Prostate gland (tissue), 2 donors: ENCODE measurements around the gene SHROOM3. TPM values are rescaled to one million over a fixed set of nuclear protein-coding genes. Genes with fewer than 3 reads are reported as not detected.
A peak's percentile ranks its signal among the peaks of the same experiment; 100 is the strongest.

Experiments used
- DNase-seq: peaks from one replicate; pipeline ENCODE4 v3.0.0-alpha.2; 2019; ENCODE audit warnings: low spot score
- H3K27ac ChIP-seq, 2 donors: fragments of 200-600 bp; sonication (generic); 2 replicates each; pipeline ENCODE4 v1.5.1; 2017 to 2019
- H3K27me3 ChIP-seq: fragments of 200-600 bp; sonication (generic); replicated peaks from 2 replicates; pipeline ENCODE4 v1.5.1; 2019; ENCODE audit not compliant: insufficient read depth
- H3K36me3 ChIP-seq, 2 donors: fragments of 200-600 bp; sonication (generic); 1 replicate in 1 of 2; 2 replicates in 1 of 2; pipeline versions ENCODE4 v1.5.1 to v1.8.1; 2017 to 2019
- H3K4me1 ChIP-seq: fragments of 200-600 bp; sonication (generic); replicated peaks from 2 replicates; pipeline ENCODE4 v1.5.1; 2019
- H3K4me3 ChIP-seq, 2 donors: fragments of 200-600 bp; sonication (generic); 2 replicates each; pipeline ENCODE4 v1.5.1; 2017 to 2019
- H3K9me3 ChIP-seq: fragments of 200-600 bp; sonication (generic); 2 replicates; pipeline ENCODE4 v1.5.1; 2017
- CTCF ChIP-seq, 4 experiments: fragments of 200-600 bp in 2 of 4; fragments of 450-650 bp in 2 of 4; sonication (generic) in 2 of 4; IDR thresholded peaks; 1 replicate in 3 of 4; 2 replicates in 1 of 4; pipeline ENCODE4 v1.5.1; 2016 to 2019; ENCODE audit warnings: antibody characterized with exemption in 4 of 4, mild to moderate bottlenecking in 2 of 4, moderate library complexity in 2 of 4
- POLR2A ChIP-seq: fragments of 450-650 bp; IDR thresholded peaks from one replicate; pipeline ENCODE4 v1.6.1; 2016; ENCODE audit warnings: antibody characterized with exemption, mild to moderate bottlenecking
- POLR2AphosphoS5 ChIP-seq: sonication (generic); formaldehyde crosslinking; IDR thresholded peaks from one replicate; pipeline ENCODE4 v1.6.1; 2017; ENCODE audit warnings: antibody characterized with exemption
- WGBS: methylation state at CpG from one replicate; pipeline ENCODE4 v1.1.5; 2018; 5-methylcytosine and 5-hydroxymethylcytosine counted together
- intact Hi-C: fragments of 100-400 bp; cut with DNase I; formaldehyde crosslinking; loops from one replicate; pipeline ENCODE4 v1.14.2; 2022
- total RNA-seq, 2 donors: library from RNA; depleted of rRNA; stranded (reverse); fragments of >200 nt; gene quantifications; one replicate each; pipeline ENCODE4 v1.1.0, GENCODE V29; 2016

Gene SHROOM3
- total RNA-seq, 2 donors from 2014 or later, result 107 to 137 TPM

DNA sequence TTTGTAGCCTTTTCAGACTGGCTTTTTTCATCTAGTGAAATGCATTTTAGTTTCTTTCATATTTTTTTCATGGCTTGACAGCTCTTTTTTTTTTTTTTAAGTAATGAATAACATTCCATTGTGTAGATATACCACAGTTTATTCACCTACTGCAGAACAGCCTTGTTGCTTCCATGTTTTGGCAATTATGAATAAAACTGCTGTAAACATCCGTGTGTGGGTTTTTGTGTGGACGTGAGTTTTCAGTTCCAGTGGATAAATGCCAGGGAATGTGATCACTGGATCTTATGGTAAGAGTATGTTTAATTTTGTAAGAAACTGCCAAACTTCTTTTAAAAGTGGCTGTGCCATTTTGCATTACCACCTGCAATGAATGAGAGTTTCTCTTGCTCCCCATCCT lies 302.2 kb downstream of the SHROOM3 start:
- no peak for TF ChIP-seq POLR2AphosphoS5
- TF ChIP-seq CTCF (IDR thresholded peaks at IDR 0.05), result no peak
- no peak for TF ChIP-seq POLR2A
- no peaks in the 10 kb centered on the region for H3K9me3 ChIP-seq
- peaks cover 0 to 4% of the 10 kb centered on the region in 2 donors for H3K36me3 ChIP-seq
- H3K4me1 ChIP-seq, result peaks cover 5% of the 10 kb centered on the region
- 40% methylated on average over 2 of the region's 2 CpGs for WGBS
- no peak overlapping the region for H3K4me3 ChIP-seq
- intact Hi-C loops, result loop anchor here (5.0 kb wide), 1 partner anchor 115 kb away; no protein-coding TSS in a partner anchor
- H3K27ac ChIP-seq, result peak overlapping the region; percentile 54 to 62
- H3K27me3 ChIP-seq, result no peaks in the 10 kb centered on the region
- no peak for DNase-seq

DNA sequence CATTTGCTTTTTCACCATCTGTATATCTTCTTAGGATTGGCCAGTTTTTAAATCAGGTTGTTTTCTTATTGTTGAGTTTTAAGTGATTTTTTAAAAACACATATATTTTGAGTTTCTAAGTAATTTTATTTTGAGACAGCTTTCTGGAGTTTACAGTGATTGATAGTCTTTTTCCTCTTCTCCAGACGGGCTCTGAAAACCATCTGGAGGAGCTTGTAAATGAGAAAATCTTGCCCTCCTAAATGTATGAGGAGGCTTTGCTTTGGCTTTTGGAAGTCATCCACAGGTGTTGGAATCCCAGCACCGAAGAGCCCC lies 302.7 kb downstream of the SHROOM3 start:
- no peak overlapping the region for H3K4me3 ChIP-seq
- 10% methylated on average over 2 of the region's 2 CpGs for WGBS
- DNase-seq, result no peak
- peaks cover 5% of the 10 kb centered on the region for H3K4me1 ChIP-seq
- H3K36me3 ChIP-seq, result peaks cover 0 to 4% of the 10 kb centered on the region in 2 donors
- intact Hi-C loops, result loop anchor here (5.0 kb wide), 1 partner anchor 115 kb away; no protein-coding TSS in a partner anchor
- no peaks in the 10 kb centered on the region for H3K9me3 ChIP-seq
- TF ChIP-seq POLR2AphosphoS5, result no peak
- no peak for TF ChIP-seq CTCF (IDR thresholded peaks at IDR 0.05)
- TF ChIP-seq POLR2A, result no peak
- peak overlapping the region; percentile 54 to 62 for H3K27ac ChIP-seq
- no peaks in the 10 kb centered on the region for H3K27me3 ChIP-seq

DNA sequence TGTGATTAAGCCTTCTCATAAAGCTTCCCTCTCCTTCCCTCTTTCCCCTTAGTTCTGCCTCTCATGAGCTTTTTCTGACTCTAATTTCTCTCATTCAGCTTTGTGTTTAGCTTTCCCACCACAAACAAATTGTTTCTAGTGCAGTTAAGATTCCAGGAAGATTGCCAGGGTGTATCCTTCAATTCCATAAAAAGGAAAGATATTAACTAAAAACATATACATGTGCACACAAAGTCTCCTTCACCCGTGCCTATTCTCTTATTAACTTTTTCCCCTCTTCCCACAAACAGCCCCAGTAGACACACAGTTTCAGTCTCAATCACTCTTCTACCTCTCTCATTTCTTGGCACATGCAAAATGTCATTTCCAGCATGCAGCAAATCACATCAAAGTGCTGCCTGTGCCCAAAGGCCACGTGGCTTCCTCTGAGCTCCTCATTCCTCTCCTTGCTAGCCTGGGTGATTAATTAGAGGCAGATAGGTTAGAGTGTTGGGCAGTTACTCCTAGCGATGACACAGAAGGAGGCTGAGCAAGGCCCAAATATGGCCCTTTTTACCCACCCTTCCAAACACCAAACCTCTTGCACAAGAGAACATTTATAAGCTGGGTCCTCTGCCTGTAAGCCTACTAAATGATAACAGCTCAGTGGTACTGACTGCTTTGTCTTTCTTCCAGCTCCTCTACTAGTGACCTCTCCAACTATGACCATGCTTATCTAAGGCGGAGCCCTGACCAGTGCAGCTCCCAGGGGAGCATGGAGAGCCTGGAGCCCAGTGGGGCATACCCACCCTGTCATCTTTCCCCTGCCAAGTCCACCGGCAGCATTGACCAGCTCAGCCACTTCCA lies 303.3 kb downstream of the SHROOM3 start:
- peaks cover 0 to 4% of the 10 kb centered on the region in 2 donors for H3K36me3 ChIP-seq
- H3K9me3 ChIP-seq, result no peaks in the 10 kb centered on the region
- no peak for TF ChIP-seq POLR2A
- TF ChIP-seq POLR2AphosphoS5, result no peak
- no peak for TF ChIP-seq CTCF (IDR thresholded peaks at IDR 0.05)
- H3K27me3 ChIP-seq, result no peaks in the 10 kb centered on the region
- WGBS, result 38% methylated on average over 5 of the region's 5 CpGs
- no peak for DNase-seq
- H3K4me1 ChIP-seq, result peaks cover under 1% of the 10 kb centered on the region
- H3K27ac ChIP-seq, result peak overlapping the region; percentile 54 to 62
- H3K4me3 ChIP-seq, result no peak overlapping the region
- intact Hi-C loops, result loop anchor here (5.0 kb wide), 1 partner anchor 116 kb away; no protein-coding TSS in a partner anchor

GRCh38 chr4:76740192-76740591 lies 305.2 kb downstream of the SHROOM3 start:
- WGBS, result 99% methylated on average over 24 of the region's 24 CpGs
- no peak overlapping the region for H3K27ac ChIP-seq

More at GRCh38 chr4:76740192-76740591, 305.2 kb downstream of the SHROOM3 start:
- H3K9me3 ChIP-seq, result no peaks in the 10 kb centered on the region
- intact Hi-C loops, result no loop called here
- H3K4me3 ChIP-seq, result no peak overlapping the region
- TF ChIP-seq POLR2AphosphoS5 (no peak), POLR2A (no peak), CTCF (IDR thresholded peaks at IDR 0.05) (no peak)
- no peak for DNase-seq
- H3K4me1 ChIP-seq, result no peaks in the 10 kb centered on the region
- H3K27me3 ChIP-seq, result no peaks in the 10 kb centered on the region
- peaks cover 0 to 4% of the 10 kb centered on the region in 2 donors for H3K36me3 ChIP-seq
